Loucy (cell line): Measurements from ENCODE around the gene FHIT.

Experiments
- H2AFZ ChIP-seq: fragments of 200-600 bp; sonication (generic); 2 replicates; pipeline ENCODE4 v1.6.0; 2016; ENCODE audit warnings: antibody characterized with exemption, mild to moderate bottlenecking, low read length, moderate library complexity
- H3F3A ChIP-seq: fragments of 200-600 bp; 2 replicates; pipeline ENCODE4 v1.6.0; 2016; ENCODE audit warnings: antibody characterized with exemption, low read depth, mild to moderate bottlenecking
- H3K27me3 ChIP-seq: fragments of 200-600 bp; sonication (generic); 2 replicates; pipeline ENCODE4 v1.6.1; 2014; ENCODE audit warnings: low read length, mild to moderate bottlenecking; ENCODE audit not compliant: insufficient read depth, poor library complexity, severe bottlenecking
- H3K36me3 ChIP-seq: fragments of 200-600 bp; sonication (generic); 2 replicates; pipeline ENCODE4 v1.6.1; 2016; ENCODE audit warnings: low read length; ENCODE audit not compliant: insufficient read depth
- H3K4me1 ChIP-seq: fragments of 200-600 bp; sonication (generic); 2 replicates; pipeline ENCODE4 v1.5.1; 2014; ENCODE audit warnings: low read length, mild to moderate bottlenecking; ENCODE audit not compliant: insufficient read depth, poor library complexity, severe bottlenecking
- H3K4me2 ChIP-seq: fragments of 200-600 bp; sonication (generic); 2 replicates; pipeline ENCODE4 v1.6.0; 2014; ENCODE audit warnings: antibody characterized with exemption, low read length, low read depth, mild to moderate bottlenecking; ENCODE audit not compliant: poor library complexity, severe bottlenecking
- H3K4me3 ChIP-seq: fragments of 200-600 bp; sonication (generic); 2 replicates; pipeline ENCODE4 v1.5.1; 2014; ENCODE audit warnings: low read length, mild to moderate bottlenecking, mixed read lengths; ENCODE audit not compliant: poor library complexity, severe bottlenecking
- H3K79me2 ChIP-seq: fragments of 200-600 bp; sonication (generic); 2 replicates; pipeline ENCODE4 v1.6.1; 2014; ENCODE audit warnings: low read length; ENCODE audit not compliant: insufficient read depth
- H3K9ac ChIP-seq: fragments of 200-600 bp; sonication (generic); 2 replicates; pipeline ENCODE4 v1.6.0; 2014; ENCODE audit warnings: mild to moderate bottlenecking, low read depth, low read length, moderate library complexity; ENCODE audit not compliant: poor library complexity, severe bottlenecking
- H3K9me2 ChIP-seq: fragments of 200-600 bp; sonication (generic); replicated peaks from 2 replicates; pipeline ENCODE4 v1.6.1; 2016; ENCODE audit warnings: low read depth, low read length, mixed read lengths
- H3K9me3 ChIP-seq: fragments of 200-600 bp; sonication (generic); 2 replicates; pipeline ENCODE4 v1.6.1; 2014; ENCODE audit warnings: mild to moderate bottlenecking, antibody characterized with exemption, low read length, low read depth; ENCODE audit not compliant: insufficient read depth
- H4K20me1 ChIP-seq: fragments of 200-600 bp; sonication (generic); 2 replicates; pipeline ENCODE4 v1.6.0; 2014; ENCODE audit warnings: antibody characterized with exemption, low read length, mild to moderate bottlenecking; ENCODE audit not compliant: insufficient read depth, poor library complexity, severe bottlenecking
- CTCF ChIP-seq: fragments of 200-600 bp; sonication (generic); conservative IDR thresholded peaks from 2 replicates; pipeline ENCODE4 v1.5.1; 2014; ENCODE audit warnings: mild to moderate bottlenecking, antibody characterized with exemption, low read length
- EZH2phosphoT487 ChIP-seq: fragments of 200-600 bp; IDR thresholded peaks from 2 replicates; pipeline ENCODE4 v1.6.1; 2018; ENCODE audit warnings: antibody characterized with exemption, mild to moderate bottlenecking, moderate library complexity, borderline replicate concordance

FHIT gene

GRCh38 chr3:61061092-61061723 is 190.0 kb downstream of the FHIT start:
- H3K9me2 ChIP-seq, result no peaks in the 10 kb centered on the region
- H3K4me3 ChIP-seq, result no peak overlapping the region
- H3F3A ChIP-seq, result no peaks in the 10 kb centered on the region
- no peaks in the 10 kb centered on the region for H3K27me3 ChIP-seq
- no peaks in the 10 kb centered on the region for H4K20me1 ChIP-seq
- H3K4me2 ChIP-seq, result no peak overlapping the region
- H3K36me3 ChIP-seq, result no peaks in the 10 kb centered on the region
- H3K9ac ChIP-seq, result no peak overlapping the region
- no peaks in the 10 kb centered on the region for H3K4me1 ChIP-seq
- H3K79me2 ChIP-seq, result no peaks in the 10 kb centered on the region
- H3K9me3 ChIP-seq, result no peaks in the 10 kb centered on the region
- TF ChIP-seq EZH2phosphoT487 (no peak), CTCF (no peak)
- no peak overlapping the region for H2AFZ ChIP-seq

GRCh38 chr3:61060411-61060861 is 190.8 kb downstream of the FHIT start:
- H3K36me3 ChIP-seq, result no peaks in the 10 kb centered on the region
- TF ChIP-seq CTCF (no peak), EZH2phosphoT487 (no peak)
- H3K4me2 ChIP-seq, result no peak overlapping the region

GRCh38 chr3:61058836-61059235 is 192.4 kb downstream of the FHIT start:
- H3K79me2 ChIP-seq, result no peaks in the 10 kb centered on the region
- H3K9me3 ChIP-seq, result no peaks in the 10 kb centered on the region
- H3F3A ChIP-seq, result no peaks in the 10 kb centered on the region
- no peak overlapping the region for H3K4me2 ChIP-seq
- no peaks in the 10 kb centered on the region for H3K27me3 ChIP-seq
- H2AFZ ChIP-seq, result no peak overlapping the region
- H3K9me2 ChIP-seq, result no peaks in the 10 kb centered on the region
- H3K9ac ChIP-seq, result no peak overlapping the region
- no peak for TF ChIP-seq CTCF
- no peak for TF ChIP-seq EZH2phosphoT487
- no peaks in the 10 kb centered on the region for H3K36me3 ChIP-seq
- no peak overlapping the region for H3K4me3 ChIP-seq
- H3K4me1 ChIP-seq, result no peaks in the 10 kb centered on the region
- no peaks in the 10 kb centered on the region for H4K20me1 ChIP-seq

More at GRCh38 chr3:61060411-61060861, 190.8 kb downstream of the FHIT start:
- H3K4me1 ChIP-seq, result no peaks in the 10 kb centered on the region
- H2AFZ ChIP-seq, result no peak overlapping the region
- no peaks in the 10 kb centered on the region for H3K9me2 ChIP-seq
- H3K4me3 ChIP-seq, result no peak overlapping the region
- H3K9me3 ChIP-seq, result no peaks in the 10 kb centered on the region
- H3K79me2 ChIP-seq, result no peaks in the 10 kb centered on the region
- H4K20me1 ChIP-seq, result no peaks in the 10 kb centered on the region
- H3F3A ChIP-seq, result no peaks in the 10 kb centered on the region
- H3K9ac ChIP-seq, result no peak overlapping the region
- no peaks in the 10 kb centered on the region for H3K27me3 ChIP-seq
